ENCODE results near the gene TRAPPC12. TPM values are rescaled to one million over a fixed set of nuclear protein-coding genes. Genes with fewer than 3 reads are reported as not detected.
"Not testable (repeated sequence)": the region's sequence is repeated elsewhere in the genome, so short reads cannot be mapped to it uniquely, and the experiment has no call there.

Gene TRAPPC12
- total RNA-seq, 2 experiments from 2014 or later = 66.4 to 66.6 TPM

GRCh38 chr2:3447789-3448317, 68.4 kb downstream of the TRAPPC12 start:
- POLR2A ChIA-PET = no interaction called here

GRCh38 chr2:3448441-3448911, 69.0 kb downstream of the TRAPPC12 start:
- CTCF ChIA-PET, POLR2A ChIA-PET: not testable (repeated sequence)

More at GRCh38 chr2:3447789-3448317, 68.4 kb downstream of the TRAPPC12 start:
- CTCF ChIA-PET = interaction anchor here (1.3 kb wide), 1 partner anchor 14 kb away, joined by 3 read pairs; no protein-coding TSS in a partner anchor

- POLR2A ChIA-PET = no interaction called here
- CTCF ChIA-PET = no interaction called here
Measured at GRCh38 chr2:3449086-3449485, 69.6 kb downstream of the TRAPPC12 start.

GRCh38 chr2:3449936-3450335, 70.4 kb downstream of the TRAPPC12 start:
- ChIA-PET POLR2A (no interaction called here), CTCF (no interaction called here)

- ChIA-PET POLR2A (no interaction called here), CTCF (no interaction called here)
Measured at GRCh38 chr2:3450385-3451010, 71.0 kb downstream of the TRAPPC12 start.

- ChIA-PET POLR2A (no interaction called here), CTCF (no interaction called here)
Measured at GRCh38 chr2:3451169-3451568, 71.7 kb downstream of the TRAPPC12 start.

- CTCF ChIA-PET = no interaction called here
Measured at GRCh38 chr2:3451926-3452671, 72.6 kb downstream of the TRAPPC12 start.

GRCh38 chr2:3453190-3453999, 73.9 kb downstream of the TRAPPC12 start:
- CTCF ChIA-PET = no interaction called here

More at GRCh38 chr2:3451926-3452671, 72.6 kb downstream of the TRAPPC12 start:
- POLR2A ChIA-PET = no interaction called here

GRCh38 chr2:3454005-3454404, 74.5 kb downstream of the TRAPPC12 start:
- CTCF ChIA-PET, POLR2A ChIA-PET: not testable (repeated sequence)

More at GRCh38 chr2:3453190-3453999, 73.9 kb downstream of the TRAPPC12 start:
- POLR2A ChIA-PET = no interaction called here

GRCh38 chr2:3454802-3455201, 75.3 kb downstream of the TRAPPC12 start:
- ChIA-PET POLR2A (no interaction called here), CTCF (no interaction called here)

- ChIA-PET POLR2A (no interaction called here), CTCF (no interaction called here)
Measured at GRCh38 chr2:3456125-3456524, 76.6 kb downstream of the TRAPPC12 start.

- ChIA-PET POLR2A (no interaction called here), CTCF (no interaction called here)
Measured at GRCh38 chr2:3457524-3458395, 78.3 kb downstream of the TRAPPC12 start.

GRCh38 chr2:3458396-3459184, 79.1 kb downstream of the TRAPPC12 start:
- POLR2A ChIA-PET = no interaction called here

GRCh38 chr2:3459185-3460015, 79.9 kb downstream of the TRAPPC12 start:
- ChIA-PET CTCF (no interaction called here), POLR2A (no interaction called here)

More at GRCh38 chr2:3458396-3459184, 79.1 kb downstream of the TRAPPC12 start:
- CTCF ChIA-PET = no interaction called here

- POLR2A ChIA-PET = no interaction called here
- CTCF ChIA-PET = no interaction called here
Measured at GRCh38 chr2:3460156-3460555, 80.7 kb downstream of the TRAPPC12 start.

- ChIA-PET POLR2A (no interaction called here), CTCF (interaction anchor here (1.0 kb wide), 1 partner anchor 12 kb away, joined by 4 read pairs; no protein-coding TSS in a partner anchor)
Measured at GRCh38 chr2:3460831-3461800, 81.6 kb downstream of the TRAPPC12 start.

Measured in activated CD8-positive, alpha-beta memory T cell treated with anti-CD3 and anti-CD28 coated beads for 36 hours (primary cell).